KG1 (cell line): ENCODE measurements around the gene LSAMP.

Experiments
- DNase-seq: peaks from one replicate; lab custom pipeline; 2025; lab: John Stamatoyannopoulos, UW

The LSAMP gene

DNA sequence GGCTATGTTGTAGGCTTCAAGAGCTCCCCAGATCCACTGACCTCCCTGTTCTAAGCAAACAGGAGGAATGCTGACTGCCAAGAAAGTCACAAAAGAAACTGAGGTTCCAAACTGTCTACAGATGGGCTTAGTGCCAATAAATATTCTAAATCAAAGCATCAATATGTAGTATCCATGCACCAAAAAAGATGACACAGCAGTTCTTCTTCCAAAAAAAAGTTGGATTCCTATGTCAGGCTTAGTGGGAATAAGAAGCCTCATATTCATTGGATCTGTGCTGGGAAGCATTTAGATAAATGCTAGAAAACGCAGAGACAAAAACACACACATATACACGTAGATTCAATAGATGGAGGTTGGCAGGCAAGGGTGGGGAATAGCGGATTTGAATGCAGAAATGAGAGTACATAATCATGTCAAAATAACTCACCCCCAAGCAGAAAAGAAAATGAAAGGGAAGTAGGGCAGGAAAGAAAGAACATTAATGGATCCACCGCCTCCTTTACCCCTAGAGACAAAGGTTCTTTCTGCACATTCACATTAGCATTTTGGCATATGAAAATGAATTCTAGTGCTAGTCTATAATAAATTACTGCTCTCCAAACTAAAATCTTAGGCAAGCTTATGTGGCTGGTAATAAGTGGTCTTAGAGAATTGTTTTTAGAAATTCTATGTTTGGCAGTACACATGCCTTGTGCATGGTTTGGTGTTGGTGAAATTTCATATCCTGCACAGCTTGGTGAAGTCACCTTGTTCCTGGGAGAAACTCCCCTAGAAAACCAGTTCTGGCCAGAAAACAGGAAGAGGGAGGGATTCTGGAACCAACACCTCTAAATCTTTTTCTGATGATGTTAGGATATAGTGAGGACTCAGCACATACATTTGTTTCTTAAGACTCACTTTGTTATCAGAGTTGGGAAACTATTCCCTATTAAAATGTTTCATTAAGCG, 283.4 kb downstream of the LSAMP start:
- DNase-seq = no peak

DNA sequence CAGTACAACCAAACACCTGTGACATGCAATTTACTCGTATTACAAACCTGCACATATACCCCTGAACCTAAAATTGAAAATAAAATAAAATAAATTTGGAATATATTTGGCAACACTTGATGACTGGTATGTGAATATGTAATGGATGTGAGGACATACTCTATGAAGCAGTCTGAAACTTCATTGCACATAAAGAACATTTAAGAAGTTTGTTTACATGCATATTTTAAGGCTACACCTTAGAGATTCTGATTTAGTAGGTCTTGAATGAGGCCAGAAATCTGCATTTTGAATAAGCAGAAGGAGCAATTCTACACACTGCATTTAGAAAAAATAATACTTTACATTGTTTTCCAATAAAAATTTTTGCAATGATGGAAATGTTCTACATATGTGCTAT, 284.7 kb downstream of the LSAMP start:
- DNase-seq = no peak

DNA sequence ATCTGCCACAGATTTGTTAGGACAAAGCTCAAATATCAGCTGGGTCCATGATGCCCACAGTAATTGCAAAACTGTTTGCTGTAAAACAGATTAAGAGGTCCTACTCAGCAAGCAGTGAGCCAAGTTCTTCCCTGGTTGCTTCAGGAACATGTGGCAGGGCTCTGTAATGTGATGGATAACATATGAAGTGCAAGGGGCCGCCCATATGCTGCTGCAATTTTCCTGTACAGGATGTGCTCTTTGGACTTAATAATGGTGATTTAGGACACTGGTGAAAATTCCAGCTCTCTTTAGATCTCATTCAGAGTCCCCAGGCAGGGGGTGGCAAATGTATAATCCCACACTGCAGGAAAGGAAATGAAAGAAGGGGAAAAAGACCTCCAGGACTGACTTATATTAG, 289.4 kb downstream of the LSAMP start:
- DNase-seq = no peak

DNA sequence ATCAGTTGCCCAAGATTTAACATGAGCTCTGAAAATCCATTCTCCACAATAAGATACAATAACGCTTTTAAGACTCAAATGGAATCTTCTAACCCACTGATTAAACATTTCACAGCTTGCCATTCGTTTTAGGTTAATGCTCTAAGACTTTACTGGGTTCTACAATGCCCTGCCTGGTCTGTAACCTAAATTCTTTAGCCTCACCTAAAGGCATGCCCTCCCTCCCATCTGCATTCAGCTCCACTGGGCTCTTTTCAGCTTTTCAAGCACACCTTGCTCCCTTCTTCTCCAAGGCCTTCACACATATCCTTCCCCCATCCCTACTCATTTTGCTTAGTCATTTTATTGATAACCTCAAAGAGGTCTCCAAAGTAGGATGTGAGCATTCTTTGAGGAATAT, 290.9 kb downstream of the LSAMP start:
- no peak for DNase-seq

- no peak for DNase-seq
Observed at GRCh38 chr3:116153174-116153573, 292.1 kb downstream of the LSAMP start.

GRCh38 chr3:116150655-116151167, 294.6 kb downstream of the LSAMP start:
- no peak for DNase-seq

DNA sequence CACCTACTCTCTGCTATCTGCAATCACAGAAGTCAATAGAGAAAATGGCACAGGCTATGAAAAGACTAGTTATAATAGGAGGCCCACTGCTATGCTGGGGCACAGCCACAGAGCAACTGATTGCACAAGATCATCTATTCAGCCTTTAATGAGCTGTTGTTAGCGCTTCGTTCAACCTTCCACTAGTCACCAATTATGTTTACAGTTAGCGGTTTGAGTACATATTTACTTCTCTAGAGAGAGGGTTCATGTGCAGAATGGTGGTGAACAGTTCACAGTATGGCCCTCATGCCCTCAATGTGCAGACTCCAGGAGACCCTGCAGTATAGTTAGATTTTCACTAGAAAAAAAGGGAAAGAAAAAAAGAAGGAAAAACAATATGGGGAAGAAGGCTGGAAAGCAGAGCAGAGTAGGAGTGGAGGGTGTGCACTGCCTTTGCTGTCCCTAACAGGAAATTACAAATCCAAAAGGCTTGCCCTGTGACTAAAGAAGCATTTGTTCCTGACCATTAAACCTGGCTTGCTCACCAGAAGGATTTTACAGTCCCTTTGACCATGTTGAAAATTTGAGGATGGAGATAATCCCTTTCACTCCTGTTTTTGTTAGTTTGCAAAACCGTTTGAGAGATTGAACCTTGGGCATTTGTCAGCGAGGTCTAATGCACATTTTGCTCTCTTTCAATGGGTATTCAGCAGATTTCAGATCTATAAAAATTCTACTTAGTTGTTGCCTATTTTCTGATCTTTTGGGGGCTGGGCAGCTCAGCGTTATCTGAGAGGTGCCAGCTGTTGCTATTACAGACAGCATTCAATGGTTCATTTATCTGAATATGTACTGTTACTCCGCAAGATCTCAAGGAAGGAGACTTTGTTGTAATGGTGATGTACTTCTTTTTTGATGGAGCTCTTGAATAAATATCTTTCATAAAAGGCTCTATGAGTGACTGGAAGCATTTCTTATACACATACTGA, 296.1 kb downstream of the LSAMP start:
- no peak for DNase-seq

GRCh38 chr3:116145613-116146012, 299.7 kb downstream of the LSAMP start:
- no peak for DNase-seq

- DNase-seq = no peak
Observed at GRCh38 chr3:116141724-116142123, 303.6 kb downstream of the LSAMP start.

DNA sequence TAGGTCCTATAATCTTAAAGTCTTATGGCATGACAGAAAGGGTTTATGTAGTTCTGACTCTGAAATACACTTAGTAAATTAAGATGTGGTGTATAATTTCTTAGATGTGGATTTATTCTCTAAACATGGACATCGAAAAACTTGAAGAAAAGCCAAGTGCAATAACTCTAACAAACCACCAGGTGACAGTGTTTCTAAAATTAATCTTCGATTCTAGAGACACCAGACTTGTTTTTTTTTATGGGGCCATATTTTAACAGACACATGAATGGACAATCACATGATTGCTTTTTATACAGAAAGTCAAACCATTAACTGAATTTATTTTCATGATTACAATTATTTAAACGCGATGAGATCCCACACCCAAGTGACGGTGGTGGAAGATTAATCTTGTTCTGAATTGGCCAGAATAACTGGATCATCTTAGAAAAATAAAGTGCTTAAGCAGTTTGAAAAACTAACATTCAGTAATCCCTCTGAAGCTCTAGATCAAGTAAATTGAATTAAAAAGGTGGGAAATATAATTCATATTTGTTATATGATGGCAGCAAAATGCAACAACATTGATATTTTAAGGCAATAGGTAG, 305.1 kb downstream of the LSAMP start:
- peak; percentile 4 for DNase-seq

DNA sequence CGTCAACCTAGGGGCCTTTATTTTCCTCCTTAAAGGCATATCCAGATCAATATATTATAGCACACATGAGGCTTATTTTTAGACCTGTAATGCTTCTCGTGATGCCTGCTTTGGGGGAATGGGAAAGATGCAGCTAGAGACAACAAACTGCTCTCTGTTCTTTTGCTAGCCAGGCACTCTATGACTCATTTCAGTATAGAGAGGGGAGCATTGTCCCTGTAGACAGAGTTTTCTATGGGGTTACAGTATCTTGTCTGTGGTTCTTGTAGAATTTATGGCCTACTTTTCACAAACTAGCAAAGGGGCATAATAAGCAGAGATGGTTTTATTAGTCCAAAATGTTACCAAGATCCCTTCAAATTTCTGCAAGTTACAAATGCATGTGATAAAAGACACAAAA, 305.6 kb downstream of the LSAMP start:
- no peak for DNase-seq

DNA sequence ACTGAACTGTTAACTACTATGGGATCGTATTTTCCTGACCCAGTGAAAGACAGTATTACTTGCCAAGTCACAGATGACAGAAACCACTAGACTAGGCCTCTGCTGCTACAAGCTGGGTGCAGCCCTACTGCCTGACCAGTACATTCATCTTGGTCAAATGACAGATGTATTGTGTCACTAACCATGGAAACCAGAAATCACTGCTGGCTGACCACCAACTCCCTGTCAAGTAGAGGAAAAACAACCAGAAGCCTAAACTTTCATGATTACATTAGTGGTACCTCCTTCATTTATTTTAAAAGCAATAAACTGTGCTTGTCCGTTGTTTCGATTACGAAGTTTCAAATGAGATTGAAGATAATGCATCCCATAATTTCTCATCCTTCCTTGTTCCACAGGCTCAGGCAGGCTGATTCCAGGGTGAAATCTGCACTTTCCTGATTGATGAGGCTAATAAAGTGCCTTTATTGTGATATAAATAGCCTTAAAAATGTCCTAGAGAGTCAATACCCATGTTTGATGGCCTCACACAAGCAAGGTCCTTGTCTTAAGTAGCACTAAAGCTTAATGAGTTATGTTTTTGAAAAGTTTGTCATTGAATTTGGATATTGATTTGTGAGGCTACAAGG, 309.7 kb downstream of the LSAMP start:
- DNase-seq = no peak

DNA sequence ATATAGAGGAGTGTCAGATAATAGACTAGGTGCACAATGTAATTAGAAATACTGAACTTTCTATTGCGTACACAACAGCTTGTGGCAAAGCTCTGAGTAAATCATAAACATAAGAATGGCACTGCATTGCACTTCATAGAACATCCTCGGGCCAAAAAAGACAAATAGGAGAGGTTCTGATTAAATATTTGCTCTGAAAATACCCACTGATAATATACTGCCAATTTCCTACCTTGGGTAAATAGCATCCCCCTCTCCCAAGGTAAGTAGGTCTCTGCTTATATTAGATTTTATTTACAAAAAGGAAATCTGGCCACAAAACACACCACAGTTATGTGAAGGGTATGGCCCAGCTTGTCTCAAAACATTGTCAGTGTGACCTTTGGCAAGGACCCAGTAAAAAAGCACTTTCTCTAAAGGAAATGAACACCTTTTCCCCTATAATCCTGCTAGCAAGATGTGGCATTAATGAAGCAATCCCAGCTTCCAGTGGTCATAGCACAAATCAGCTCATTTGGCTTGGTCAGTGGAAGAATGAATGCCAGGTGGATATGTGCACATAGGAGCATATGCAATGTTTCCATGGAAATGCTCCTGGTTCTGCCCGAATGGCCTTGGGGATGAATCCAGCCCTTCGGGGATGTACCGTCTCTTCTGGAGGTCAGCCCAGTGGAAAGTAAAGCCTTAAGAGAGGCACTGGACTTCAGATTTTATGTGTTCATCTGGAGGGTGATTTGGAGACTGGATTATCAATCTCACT, 315.9 kb downstream of the LSAMP start:
- no peak for DNase-seq

DNA sequence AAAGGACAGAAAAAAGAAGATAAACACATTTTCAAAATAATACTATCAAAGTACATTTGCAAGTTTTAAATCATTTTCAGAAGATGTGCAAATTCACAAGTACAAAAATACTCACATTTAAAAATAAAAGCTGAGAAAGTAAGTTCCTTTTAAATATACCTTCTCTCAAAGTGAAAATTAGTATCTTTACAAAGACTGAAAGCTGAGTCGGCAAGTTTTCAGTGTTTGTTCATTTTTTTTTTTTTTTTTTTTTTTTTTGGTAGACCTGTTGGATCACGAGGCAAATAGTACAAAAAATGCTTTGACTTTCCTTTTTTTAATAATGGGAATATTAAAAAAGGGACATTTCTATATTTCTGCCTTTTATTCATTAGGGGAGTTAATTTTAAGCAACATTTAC, 317.8 kb downstream of the LSAMP start:
- DNase-seq = no peak

- DNase-seq = no peak
Observed at GRCh38 chr3:116124166-116124565, 321.1 kb downstream of the LSAMP start.

DNA sequence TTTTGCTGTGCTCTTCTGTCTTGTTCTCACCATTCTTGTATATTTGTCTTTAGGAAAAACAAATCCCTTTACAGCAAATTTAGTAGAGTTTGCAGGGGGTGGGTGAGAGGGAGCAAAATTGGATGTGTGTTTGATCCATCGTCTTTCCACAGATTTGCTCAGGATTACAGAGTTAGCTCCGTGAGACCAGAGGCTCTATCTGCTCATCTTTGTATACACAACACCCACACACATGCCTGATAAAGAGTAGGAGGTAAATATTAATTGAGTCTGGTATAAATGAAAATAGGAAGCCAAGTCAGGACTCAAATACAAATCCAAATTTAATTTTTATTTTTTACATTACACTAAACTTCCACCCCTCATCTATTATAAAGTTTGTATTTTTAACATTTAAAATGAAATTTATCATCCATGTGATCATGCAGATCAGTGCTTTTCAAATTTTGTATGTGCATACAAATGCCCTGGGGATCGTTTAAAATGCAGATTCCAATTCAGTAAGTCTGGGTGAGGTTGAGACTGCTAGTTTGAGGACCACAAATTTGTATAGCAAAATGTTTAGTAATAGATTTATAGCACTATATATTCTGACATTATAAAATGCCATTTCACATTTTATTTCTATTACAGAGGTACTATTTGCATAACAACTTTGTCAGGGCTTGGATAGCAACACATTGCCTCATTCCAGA, 326.7 kb downstream of the LSAMP start:
- no peak for DNase-seq

- DNase-seq = no peak
Observed at GRCh38 chr3:116114586-116114985, 330.7 kb downstream of the LSAMP start.

DNA sequence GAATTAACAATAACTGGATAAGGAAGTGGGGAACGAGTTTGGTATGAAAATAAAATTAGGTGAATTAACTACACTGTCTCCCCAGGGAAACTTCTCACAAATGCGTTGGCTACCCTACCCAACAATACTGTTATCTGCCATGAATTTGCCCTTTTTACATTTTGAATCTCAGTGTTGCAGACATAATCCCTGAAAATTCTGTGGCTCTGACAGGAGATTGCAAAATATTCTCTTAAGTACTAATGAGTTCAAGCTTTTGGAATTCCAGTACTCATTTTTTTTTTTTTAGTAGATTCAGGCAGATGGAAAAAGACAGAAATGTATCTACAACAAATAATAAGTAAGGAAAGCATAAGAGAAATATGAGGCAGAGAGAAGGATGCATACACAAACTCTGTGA, 332.6 kb downstream of the LSAMP start:
- no peak for DNase-seq

- DNase-seq = no peak
Observed at GRCh38 chr3:116111765-116112164, 333.5 kb downstream of the LSAMP start.

- no peak for DNase-seq
Observed at GRCh38 chr3:116103868-116104530, 341.3 kb downstream of the LSAMP start.
